Activated naive CD8-positive, alpha-beta T cell treated with anti-CD3 and anti-CD28 coated beads, Interleukin-2, amount 50 U/mL, for 24 hours (primary cell): Measurements from ENCODE around the gene DCAF4.

Experiments used
- ATAC-seq: fragments of 150-1000 bp; cut with Tn5 transposase; one replicate; pipeline ENCODE4 v1.10.0; 2021
- DNase-seq: peaks from one replicate; pipeline ENCODE4 v3.0.0; 2021
- H3K27ac Mint-ChIP-seq: one replicate; pipeline ENCODE4 v1.8.0; 2021; ENCODE audit warnings: mild to moderate bottlenecking, mixed read lengths
- H3K27me3 Mint-ChIP-seq: one replicate; pipeline ENCODE4 v1.8.0; 2021; ENCODE audit warnings: mixed read lengths
- H3K36me3 Mint-ChIP-seq: one replicate; pipeline ENCODE4 v1.8.0; 2021; ENCODE audit warnings: low read depth, mixed read lengths
- H3K4me1 Mint-ChIP-seq: one replicate; pipeline ENCODE4 v1.8.0; 2021; ENCODE audit warnings: mixed read lengths
- H3K4me3 Mint-ChIP-seq: one replicate; pipeline ENCODE4 v1.8.0; 2021; ENCODE audit warnings: mild to moderate bottlenecking, moderate library complexity, mixed read lengths
- H3K9me3 Mint-ChIP-seq: one replicate; pipeline ENCODE4 v1.8.0; 2021; ENCODE audit warnings: mixed read lengths

The DCAF4 gene

DNA sequence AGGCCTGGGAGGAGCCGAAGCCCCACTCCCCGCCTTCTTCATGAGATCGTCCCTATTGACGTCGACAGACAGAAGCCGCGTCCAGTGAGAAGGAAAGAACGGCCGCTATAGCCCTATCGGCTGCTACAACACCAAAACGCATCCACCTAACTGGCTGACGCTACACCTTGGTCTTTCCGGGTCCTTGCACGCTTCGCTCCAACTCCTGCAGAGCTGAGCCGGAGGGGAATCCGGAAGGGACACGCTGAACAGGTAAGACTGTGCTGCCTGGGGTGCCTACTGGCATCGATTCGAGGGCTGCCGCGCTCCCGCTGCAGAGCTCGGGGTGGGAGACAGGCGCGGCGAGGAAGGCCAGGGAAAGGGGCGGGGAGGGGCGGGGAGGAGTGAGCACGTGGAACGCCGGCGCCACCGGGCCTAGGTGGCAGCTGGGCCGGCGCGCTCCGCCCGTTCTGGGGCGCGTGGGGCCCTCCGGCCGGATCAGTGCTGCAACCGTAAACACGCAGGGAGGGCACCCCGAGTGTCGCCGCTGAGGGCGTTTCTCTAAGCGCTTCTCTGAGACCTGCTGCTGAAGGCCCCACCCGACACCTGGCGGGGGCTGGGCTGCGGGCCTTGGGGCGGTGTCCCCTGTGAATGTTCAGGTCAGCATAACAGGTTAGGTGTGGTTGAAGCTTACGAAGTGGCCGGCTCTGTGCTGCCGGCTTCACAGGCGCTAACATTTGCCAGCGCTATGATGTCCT is at the start of gene DCAF4:
DCAF4 (plus strand) TSS at position 173 of the 737 bp plus-strand sequence. CDS start 11,515 bp downstream, outside the sequence.
- Mint-ChIP-seq H3K4me1 (peaks cover 12% of the 10 kb centered on the region), H3K36me3 (peaks cover 2% of the 10 kb centered on the region), H3K4me3 (peak within 1 kb of the TSS; percentile 89), H3K27ac (peak within 1 kb of the TSS; percentile 90), H3K9me3 (no peaks in the 10 kb centered on the region), H3K27me3 (peaks cover 5% of the 10 kb centered on the region)
- DNase-seq: peak; percentile 91
- ATAC-seq: peak; percentile 98

DNA sequence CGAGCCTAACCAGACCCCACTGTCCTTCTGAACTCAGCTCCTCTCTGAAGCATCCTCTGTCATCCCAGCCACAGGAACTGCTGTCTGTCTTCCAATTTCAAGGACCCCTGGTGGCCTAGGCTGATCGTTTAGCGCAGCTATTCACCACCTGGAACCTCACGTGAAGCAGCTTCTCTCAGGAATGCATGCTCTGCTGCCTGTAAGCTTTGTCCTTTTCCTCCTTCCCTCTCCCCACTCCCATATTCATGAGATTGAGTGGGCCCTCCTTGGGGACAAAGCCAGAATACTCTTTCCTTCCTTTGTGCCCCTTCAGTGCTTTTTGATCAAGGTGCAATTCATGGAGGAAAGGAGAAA is 49.6 kb upstream of the DCAF4 start:
- H3K4me1 Mint-ChIP-seq: peaks cover 6% of the 10 kb centered on the region
- DNase-seq (no peak), ATAC-seq (no peak)
- H3K36me3 Mint-ChIP-seq: no peaks in the 10 kb centered on the region
- H3K27me3 Mint-ChIP-seq: no peaks in the 10 kb centered on the region
- no peaks in the 10 kb centered on the region for H3K9me3 Mint-ChIP-seq
- no peak overlapping the region for H3K4me3 Mint-ChIP-seq
- H3K27ac Mint-ChIP-seq: no peak overlapping the region

- ATAC-seq: no peak
- Mint-ChIP-seq H3K27ac (no peak overlapping the region), H3K4me1 (peaks cover 13% of the 10 kb centered on the region), H3K4me3 (no peak overlapping the region), H3K27me3 (no peaks in the 10 kb centered on the region), H3K36me3 (no peaks in the 10 kb centered on the region), H3K9me3 (no peaks in the 10 kb centered on the region)
- DNase-seq: no peak
Measured at GRCh38 chr14:72878746-72879145, 47.5 kb upstream of the DCAF4 start.

DNA sequence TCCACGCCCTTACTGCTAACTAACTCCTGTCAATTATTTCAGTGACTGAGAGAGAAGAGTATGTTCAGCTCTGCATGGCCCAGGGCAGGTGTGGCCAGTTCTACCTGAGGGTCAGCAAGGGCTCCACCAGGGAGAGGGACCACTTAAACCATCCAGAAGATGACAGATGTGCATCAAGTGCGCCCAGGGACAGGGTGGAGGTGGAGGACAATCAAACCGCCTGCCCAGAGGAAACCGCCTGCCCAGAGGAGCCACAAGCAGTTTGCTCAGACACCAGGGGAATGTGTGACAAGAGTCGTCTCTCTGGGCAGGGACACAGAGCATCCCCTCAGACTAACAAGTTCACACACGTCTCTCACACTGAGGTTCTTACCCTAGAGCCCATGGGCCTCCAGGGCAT is 46.8 kb upstream of the DCAF4 start:
- DNase-seq: no peak
- peaks cover 18% of the 10 kb centered on the region for H3K4me1 Mint-ChIP-seq

DNA sequence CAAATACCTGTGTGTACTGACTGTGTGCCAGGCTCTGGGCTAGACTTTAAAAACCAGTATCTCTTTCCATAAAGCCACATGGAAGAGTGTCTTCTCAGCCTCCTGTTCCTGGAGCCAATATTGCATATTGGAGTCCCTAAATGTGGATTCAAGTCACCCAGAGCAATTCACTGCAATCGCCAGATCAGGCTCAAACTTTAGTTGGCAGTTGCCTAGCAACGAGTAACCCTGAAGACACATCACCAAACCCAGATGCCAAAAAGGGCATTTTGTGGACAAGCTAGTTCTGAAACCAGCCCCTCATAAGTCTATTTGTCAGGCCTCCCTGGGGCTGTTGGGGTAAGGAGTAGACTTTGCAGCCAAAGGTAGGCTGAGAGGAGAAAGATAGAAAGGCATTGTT is 46.1 kb upstream of the DCAF4 start:
- Mint-ChIP-seq H3K9me3 (no peaks in the 10 kb centered on the region), H3K4me3 (no peak overlapping the region), H3K4me1 (peaks cover 19% of the 10 kb centered on the region), H3K36me3 (no peaks in the 10 kb centered on the region), H3K27ac (no peak overlapping the region), H3K27me3 (no peaks in the 10 kb centered on the region)
- ATAC-seq: no peak
- no peak for DNase-seq

More for the DNA sequence above, 46.8 kb upstream of the DCAF4 start:
- Mint-ChIP-seq H3K36me3 (no peaks in the 10 kb centered on the region), H3K4me3 (no peak overlapping the region), H3K27me3 (no peaks in the 10 kb centered on the region), H3K9me3 (no peaks in the 10 kb centered on the region), H3K27ac (no peak overlapping the region)
- no peak for ATAC-seq

DNA sequence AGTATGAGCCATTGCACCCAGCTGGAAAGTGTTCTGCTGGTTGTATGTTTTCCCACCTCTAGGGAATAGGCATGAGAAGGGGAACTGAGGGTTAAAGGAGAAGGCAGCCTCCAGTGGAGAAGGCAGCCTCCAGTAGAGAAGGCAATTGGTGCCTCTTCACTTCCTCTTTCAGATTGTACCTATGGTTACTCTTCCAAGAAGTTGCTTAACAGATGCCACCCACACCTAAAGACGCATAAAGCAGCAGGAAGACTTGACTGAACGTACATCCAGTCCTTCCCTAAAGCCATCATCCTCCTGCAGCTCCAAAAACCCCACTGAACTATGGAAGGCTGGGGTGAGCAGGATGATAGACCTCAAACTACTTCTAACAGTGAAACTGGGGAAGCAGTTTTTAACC is 45.4 kb upstream of the DCAF4 start:
- Mint-ChIP-seq H3K36me3 (no peaks in the 10 kb centered on the region), H3K27ac (no peak overlapping the region), H3K9me3 (no peaks in the 10 kb centered on the region), H3K4me1 (peaks cover 19% of the 10 kb centered on the region), H3K27me3 (no peaks in the 10 kb centered on the region), H3K4me3 (no peak overlapping the region)
- DNase-seq (no peak), ATAC-seq (no peak)

GRCh38 chr14:72881543-72881942 is 44.7 kb upstream of the DCAF4 start:
- DNase-seq (no peak), ATAC-seq (no peak)
- Mint-ChIP-seq H3K27me3 (no peaks in the 10 kb centered on the region), H3K36me3 (no peaks in the 10 kb centered on the region), H3K4me1 (peaks cover 19% of the 10 kb centered on the region), H3K9me3 (no peaks in the 10 kb centered on the region), H3K4me3 (no peak overlapping the region), H3K27ac (no peak overlapping the region)

GRCh38 chr14:72882047-72882446 is 44.2 kb upstream of the DCAF4 start:
- Mint-ChIP-seq H3K27me3 (no peaks in the 10 kb centered on the region), H3K4me3 (no peak overlapping the region), H3K36me3 (no peaks in the 10 kb centered on the region), H3K4me1 (peaks cover 19% of the 10 kb centered on the region), H3K9me3 (no peaks in the 10 kb centered on the region), H3K27ac (no peak overlapping the region)
- no peak for DNase-seq
- no peak for ATAC-seq

DNA sequence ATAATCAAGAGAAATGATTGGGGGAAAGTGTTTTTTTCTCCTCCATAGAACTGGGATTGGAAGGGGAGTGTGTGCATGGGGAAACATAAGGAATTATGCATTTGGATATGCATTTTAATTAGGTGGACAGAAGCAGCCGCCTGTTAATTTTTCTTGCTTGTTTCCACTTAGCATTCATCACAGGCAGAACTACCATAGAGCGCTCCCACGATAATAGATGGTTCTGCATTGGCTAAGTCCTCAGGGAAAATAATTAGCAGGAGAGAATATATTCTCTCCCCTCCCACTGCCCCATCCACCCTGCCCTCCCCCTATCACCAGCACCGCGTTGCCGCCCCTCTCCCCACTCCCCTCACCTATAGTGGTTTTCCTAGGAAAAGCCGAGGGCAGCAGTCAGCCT is 43.8 kb upstream of the DCAF4 start:
- H3K27me3 Mint-ChIP-seq: peaks cover under 1% of the 10 kb centered on the region
- peaks cover 19% of the 10 kb centered on the region for H3K4me1 Mint-ChIP-seq
- no peak overlapping the region for H3K27ac Mint-ChIP-seq
- no peaks in the 10 kb centered on the region for H3K9me3 Mint-ChIP-seq
- H3K36me3 Mint-ChIP-seq: no peaks in the 10 kb centered on the region
- ATAC-seq: no peak
- H3K4me3 Mint-ChIP-seq: no peak overlapping the region
- no peak for DNase-seq

- Mint-ChIP-seq H3K27ac (no peak overlapping the region), H3K4me1 (peaks cover 19% of the 10 kb centered on the region), H3K9me3 (no peaks in the 10 kb centered on the region), H3K36me3 (no peaks in the 10 kb centered on the region), H3K4me3 (no peak overlapping the region), H3K27me3 (peaks cover 3% of the 10 kb centered on the region)
- no peak for DNase-seq
- ATAC-seq: no peak
Measured at GRCh38 chr14:72883109-72883508, 43.2 kb upstream of the DCAF4 start.

DNA sequence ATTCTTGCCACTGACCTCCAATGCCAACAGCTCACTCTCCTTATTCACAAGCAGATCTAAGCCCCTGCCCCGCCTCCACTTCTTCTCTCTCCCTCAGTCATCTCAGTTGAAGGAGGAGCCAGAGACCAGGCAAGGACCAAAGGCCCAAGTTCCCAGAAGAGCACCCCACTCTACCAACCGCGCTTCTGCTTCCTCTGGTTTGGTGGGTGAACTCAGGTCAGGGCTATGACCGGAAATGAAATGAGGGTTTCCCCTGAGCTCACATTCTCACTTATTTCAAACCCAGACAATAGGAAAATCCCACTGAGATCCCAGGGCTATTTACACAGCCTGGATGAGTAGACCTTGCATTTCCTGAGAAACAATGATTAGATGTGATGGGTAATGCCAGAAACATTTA is 42.3 kb upstream of the DCAF4 start:
- Mint-ChIP-seq H3K36me3 (no peaks in the 10 kb centered on the region), H3K9me3 (no peaks in the 10 kb centered on the region), H3K27me3 (peaks cover 3% of the 10 kb centered on the region), H3K4me1 (peaks cover 19% of the 10 kb centered on the region), H3K4me3 (no peak overlapping the region), H3K27ac (peak overlapping the region; percentile 44)
- ATAC-seq (peak; percentile 78), DNase-seq (peak; percentile 20)

- peaks cover 19% of the 10 kb centered on the region for H3K4me1 Mint-ChIP-seq
- no peak overlapping the region for H3K4me3 Mint-ChIP-seq
- DNase-seq (no peak), ATAC-seq (no peak)
- no peaks in the 10 kb centered on the region for H3K36me3 Mint-ChIP-seq
- peaks cover 4% of the 10 kb centered on the region for H3K27me3 Mint-ChIP-seq
- H3K9me3 Mint-ChIP-seq: no peaks in the 10 kb centered on the region
- H3K27ac Mint-ChIP-seq: no peak overlapping the region
Measured at GRCh38 chr14:72884386-72884785, 41.9 kb upstream of the DCAF4 start.

GRCh38 chr14:72887514-72887913 is 38.8 kb upstream of the DCAF4 start:
- peaks cover 17% of the 10 kb centered on the region for H3K4me1 Mint-ChIP-seq
- DNase-seq (no peak), ATAC-seq (no peak)
- H3K36me3 Mint-ChIP-seq: no peaks in the 10 kb centered on the region
- no peak overlapping the region for H3K27ac Mint-ChIP-seq
- H3K9me3 Mint-ChIP-seq: no peaks in the 10 kb centered on the region
- peaks cover 27% of the 10 kb centered on the region for H3K27me3 Mint-ChIP-seq
- no peak overlapping the region for H3K4me3 Mint-ChIP-seq

DNA sequence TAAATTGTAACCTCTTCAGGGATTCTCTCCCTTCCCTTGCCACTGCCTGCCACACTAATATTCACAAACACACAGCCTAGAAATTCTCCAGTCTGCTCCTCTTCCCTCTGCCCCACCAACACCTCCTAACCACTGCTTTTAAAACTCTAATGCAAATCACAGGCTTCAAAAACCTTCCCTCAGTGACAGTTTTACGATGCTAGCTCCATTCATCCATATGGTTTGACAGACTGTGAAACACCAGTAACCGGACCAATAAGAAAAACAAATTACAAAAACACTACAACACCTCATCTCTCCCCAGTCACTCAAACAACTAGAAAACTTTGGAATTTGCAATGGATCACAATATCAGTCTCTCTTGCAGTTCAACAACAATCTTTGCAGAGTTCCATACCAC is 38.1 kb upstream of the DCAF4 start:
- Mint-ChIP-seq H3K36me3 (no peaks in the 10 kb centered on the region), H3K9me3 (no peaks in the 10 kb centered on the region), H3K27me3 (peaks cover 32% of the 10 kb centered on the region), H3K27ac (no peak overlapping the region), H3K4me3 (no peak overlapping the region), H3K4me1 (peaks cover 17% of the 10 kb centered on the region)
- ATAC-seq (no peak), DNase-seq (no peak)

DNA sequence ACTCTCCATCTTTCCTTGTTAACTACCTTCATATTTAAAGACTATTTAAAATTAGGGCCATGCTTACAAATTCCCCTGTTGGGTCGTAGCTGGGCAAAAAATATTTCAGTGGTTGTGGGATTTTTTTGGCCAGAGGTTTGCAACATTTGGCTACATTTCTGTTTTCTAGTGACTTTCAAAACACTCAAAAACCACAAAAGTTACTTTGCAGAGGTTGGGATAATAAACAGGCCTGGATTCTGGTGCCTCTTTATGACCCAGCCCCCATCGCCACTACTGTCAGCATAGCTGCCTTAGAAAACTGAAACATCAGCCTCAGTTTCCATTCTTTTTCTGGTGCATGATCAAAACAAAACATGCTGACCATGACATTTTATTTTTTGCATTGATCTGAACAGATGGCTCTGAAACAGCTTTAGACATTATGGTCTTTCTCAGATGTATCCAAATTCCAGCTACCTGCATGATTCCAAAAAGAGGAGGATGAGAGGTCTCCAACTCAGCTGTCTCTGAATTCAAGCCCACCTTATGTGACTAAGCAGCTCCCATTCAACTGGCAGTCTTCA is 37.5 kb upstream of the DCAF4 start:
- DNase-seq (no peak), ATAC-seq (no peak)
- Mint-ChIP-seq H3K27me3 (peaks cover 33% of the 10 kb centered on the region), H3K27ac (no peak overlapping the region), H3K4me3 (no peak overlapping the region), H3K4me1 (peaks cover 14% of the 10 kb centered on the region), H3K9me3 (no peaks in the 10 kb centered on the region), H3K36me3 (no peaks in the 10 kb centered on the region)
